Stimulated activated CD8-positive, alpha-beta memory T cell treated with anti-CD3 and anti-CD28 coated beads, Interleukin-2, amount 100 ng/mL, for 1 hour (primary cell): ENCODE results near the gene LRRC32.
"Not testable (repeated sequence)": the region's sequence is repeated elsewhere in the genome, so short reads cannot be mapped to it uniquely, and the experiment has no call there.

Experiments
- DNase-seq, 2 donors: peaks; one replicate each; pipeline ENCODE4 v3.0.0-alpha.2; 2020; ENCODE audit warnings: low read depth in 2 of 2

LRRC32 gene

GRCh38 chr11:76629853-76630599 is 40.5 kb downstream of the LRRC32 start:
- DNase-seq, result no peak

DNA sequence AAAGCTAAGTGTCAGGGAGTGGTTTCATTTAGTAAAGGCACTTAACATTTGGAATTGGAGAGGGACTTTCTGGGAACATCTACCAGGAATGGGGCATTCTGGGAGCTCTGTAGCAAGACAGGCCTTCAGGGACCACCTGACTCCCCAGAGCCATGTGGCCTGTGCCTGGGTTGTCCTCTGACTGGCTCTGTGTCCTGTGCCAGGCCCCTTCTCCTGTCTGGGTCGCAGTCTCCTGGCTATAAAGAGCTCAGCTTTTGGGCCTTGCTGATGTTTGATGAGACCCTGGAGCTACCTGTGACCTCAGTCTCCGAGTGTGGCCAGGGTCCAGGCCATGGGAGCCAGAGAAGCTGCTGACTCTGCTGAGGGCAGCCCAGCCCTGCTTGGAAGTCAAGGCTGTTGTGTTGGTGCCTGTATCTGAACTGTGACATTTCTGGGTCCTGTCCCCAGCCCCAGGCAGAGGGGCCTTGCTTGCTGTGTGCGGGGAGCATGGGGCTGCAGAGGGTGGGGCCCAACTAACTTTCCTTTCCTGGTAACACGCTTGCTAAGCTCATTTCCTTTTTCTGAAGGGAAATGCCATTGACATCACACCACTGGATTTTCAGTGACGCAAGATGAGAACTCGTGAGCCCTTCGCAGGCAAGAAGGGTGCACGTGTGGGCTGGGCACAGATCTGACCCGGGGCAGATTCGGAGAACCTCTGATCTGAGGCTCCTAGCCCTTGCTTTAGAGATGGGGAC is 41.3 kb downstream of the LRRC32 start:
- DNase-seq, result no peak

DNA sequence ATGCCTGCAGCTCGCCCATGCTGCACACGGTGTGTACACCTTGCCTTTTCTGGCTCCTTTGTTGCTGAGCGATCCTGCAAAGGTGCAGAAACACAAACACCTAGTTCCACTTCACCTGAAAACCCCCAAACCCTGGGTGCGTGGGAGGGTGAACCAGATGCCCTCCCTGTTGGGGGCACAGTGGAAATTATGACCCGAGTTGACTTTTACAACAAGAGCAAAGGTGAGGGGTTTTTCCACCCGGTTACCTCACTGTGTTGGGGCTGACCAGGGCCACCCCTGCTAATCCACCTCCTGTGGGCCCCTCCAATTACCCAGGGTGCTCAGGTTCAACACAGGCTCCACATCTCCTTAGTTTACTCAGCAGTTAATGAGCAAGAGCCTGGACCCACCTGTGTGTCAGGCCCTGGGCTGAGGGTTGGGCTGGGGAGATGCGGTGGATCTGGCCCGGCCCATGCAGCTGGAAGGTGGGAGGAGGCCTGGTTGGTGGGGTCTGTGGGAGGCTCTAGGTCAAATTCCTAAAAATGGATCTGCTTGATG is 42.1 kb downstream of the LRRC32 start:
- no peak for DNase-seq

GRCh38 chr11:76627606-76628005 is 42.9 kb downstream of the LRRC32 start:
- no peak for DNase-seq

- no peak for DNase-seq
Observed at GRCh38 chr11:76626921-76627401, 43.6 kb downstream of the LRRC32 start.

DNA sequence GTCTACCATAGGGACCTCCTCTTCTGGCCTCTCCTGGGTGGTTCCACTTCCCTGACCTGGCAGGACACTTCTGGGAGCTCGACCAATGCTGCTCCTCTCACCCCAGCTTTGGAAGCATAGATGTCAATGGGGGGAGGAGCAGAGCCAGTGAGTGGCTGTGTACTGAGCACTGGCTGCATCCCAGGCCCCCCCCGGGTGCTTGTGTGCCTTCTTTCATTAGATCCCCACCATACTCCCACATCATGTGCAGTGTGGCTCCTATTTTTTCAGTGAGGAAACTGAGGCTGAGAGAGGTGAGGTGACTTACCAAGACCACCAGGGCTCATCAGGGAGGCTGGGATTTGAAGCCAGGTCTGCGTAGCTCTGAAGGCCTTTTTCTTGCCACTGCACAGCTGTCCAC is 44.3 kb downstream of the LRRC32 start:
- no peak for DNase-seq

GRCh38 chr11:76625472-76626186 is 44.9 kb downstream of the LRRC32 start:
- DNase-seq, result no peak

GRCh38 chr11:76624500-76625379 is 45.8 kb downstream of the LRRC32 start:
- no peak for DNase-seq

DNA sequence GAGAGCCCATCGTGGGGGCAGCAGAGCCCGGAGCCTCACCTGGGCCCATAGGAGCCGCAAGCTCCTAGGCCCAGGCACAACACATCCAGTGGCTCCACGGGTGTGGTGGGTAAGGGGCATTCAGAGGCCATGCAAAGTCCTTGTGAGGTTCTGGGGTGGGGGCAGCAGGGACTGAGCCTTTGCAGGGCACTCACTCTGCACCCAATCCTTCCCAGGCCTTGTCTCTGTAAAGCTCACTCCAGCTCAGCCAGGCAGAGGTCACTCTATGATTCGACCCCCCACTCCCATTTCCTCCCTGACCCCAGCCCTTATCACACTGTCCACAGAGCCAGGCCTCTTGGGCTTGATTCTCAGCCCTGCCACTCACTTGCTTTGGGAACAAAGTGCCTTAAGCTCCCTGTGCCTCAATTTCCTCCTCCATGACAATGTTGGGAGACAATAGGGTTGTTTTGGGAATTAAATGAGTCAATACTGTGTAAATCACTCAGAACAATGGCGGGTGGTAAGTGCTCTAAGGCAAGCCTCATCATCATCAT is 46.6 kb downstream of the LRRC32 start:
- DNase-seq, result no peak

DNA sequence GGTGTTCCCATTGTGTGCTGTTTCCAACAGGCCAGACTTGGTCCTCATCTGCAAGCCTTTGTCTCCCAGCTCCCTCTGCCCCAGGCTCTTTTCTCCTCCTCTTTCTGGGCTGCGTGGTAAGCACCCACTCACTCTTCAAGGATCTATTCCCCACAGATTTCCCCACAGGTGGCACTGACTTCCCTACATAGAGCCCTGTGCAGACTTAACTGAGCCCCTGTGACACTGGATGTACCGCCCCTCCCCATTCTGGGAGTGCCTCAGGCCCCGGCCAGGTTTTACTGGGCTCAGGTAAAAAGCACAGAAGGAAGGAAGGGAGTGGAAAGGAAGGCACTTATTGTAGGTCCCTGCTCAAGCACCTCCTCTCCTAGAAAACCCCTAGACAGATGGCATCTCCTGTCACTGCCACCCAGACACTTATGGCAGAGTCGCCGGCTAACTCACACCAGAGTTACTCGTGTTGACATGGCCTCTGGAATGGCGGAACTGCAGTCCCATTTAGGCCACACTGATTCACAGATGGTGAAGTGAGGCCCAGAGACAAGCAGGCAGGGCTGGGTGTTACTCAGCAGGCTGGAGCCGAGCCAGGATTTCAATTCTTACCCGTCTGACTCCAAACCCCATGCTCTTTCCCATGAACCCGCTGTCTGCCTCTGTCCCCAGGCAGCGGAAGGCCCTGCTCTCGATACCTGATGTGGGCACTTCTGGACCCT is 47.2 kb downstream of the LRRC32 start:
- no peak for DNase-seq

DNA sequence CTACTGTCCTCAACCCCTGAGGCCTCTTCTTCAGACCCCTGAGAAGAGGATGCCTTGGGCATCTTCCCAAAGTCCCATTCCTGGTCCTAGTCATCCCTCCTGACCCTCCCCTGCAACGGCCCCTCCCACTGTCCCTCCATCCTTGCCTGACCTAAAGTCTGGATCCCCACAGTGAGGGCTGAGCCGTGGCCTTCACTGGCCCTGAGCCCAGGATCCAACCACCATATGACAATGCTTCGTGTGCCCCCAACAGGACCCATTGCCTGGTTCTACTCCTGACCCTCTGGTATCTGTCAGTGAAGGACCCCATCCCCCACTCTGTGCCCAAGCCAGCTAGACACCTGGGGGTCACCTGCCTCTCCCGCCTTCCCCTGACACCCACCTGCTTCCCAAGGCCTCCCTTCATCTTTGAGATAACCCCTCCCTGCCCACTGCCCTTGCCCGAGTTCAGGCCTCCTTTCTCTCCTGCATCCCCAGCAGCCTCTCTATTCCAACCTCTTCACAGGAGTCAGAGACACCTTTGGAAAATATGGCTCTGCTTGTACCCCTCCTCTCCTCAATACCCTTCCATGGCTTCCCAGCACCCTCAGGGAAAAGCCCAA is 48.0 kb downstream of the LRRC32 start:
- no peak for DNase-seq

DNA sequence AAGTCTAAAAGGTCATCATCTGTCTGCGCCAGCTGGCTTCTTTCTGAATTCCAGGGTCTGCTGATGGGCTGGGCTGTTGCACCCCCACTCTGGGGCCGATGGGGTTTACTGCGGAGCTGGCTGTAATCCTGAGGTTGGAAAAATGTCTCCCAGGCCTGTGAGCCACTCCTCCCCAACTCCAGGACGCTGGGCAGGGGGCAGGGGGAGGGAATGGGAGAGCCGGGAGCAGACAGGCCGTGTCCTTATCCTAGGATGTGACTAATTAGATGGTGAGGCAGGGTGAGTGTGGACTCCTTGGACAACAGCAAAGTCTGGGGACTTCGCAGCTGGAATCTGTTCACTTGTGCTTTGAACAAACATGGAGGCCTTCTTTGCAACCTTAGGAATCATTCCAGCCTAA is 48.7 kb downstream of the LRRC32 start:
- DNase-seq, result no peak

- no peak for DNase-seq
Observed at GRCh38 chr11:76621466-76621865, 49.1 kb downstream of the LRRC32 start.

- DNase-seq, result no peak
Observed at GRCh38 chr11:76620489-76620888, 50.1 kb downstream of the LRRC32 start.

- DNase-seq, result not testable (repeated sequence)
Observed at GRCh38 chr11:76619801-76620200, 50.7 kb downstream of the LRRC32 start.

- DNase-seq, result no peak
Observed at GRCh38 chr11:76617553-76618265, 52.8 kb downstream of the LRRC32 start.

DNA sequence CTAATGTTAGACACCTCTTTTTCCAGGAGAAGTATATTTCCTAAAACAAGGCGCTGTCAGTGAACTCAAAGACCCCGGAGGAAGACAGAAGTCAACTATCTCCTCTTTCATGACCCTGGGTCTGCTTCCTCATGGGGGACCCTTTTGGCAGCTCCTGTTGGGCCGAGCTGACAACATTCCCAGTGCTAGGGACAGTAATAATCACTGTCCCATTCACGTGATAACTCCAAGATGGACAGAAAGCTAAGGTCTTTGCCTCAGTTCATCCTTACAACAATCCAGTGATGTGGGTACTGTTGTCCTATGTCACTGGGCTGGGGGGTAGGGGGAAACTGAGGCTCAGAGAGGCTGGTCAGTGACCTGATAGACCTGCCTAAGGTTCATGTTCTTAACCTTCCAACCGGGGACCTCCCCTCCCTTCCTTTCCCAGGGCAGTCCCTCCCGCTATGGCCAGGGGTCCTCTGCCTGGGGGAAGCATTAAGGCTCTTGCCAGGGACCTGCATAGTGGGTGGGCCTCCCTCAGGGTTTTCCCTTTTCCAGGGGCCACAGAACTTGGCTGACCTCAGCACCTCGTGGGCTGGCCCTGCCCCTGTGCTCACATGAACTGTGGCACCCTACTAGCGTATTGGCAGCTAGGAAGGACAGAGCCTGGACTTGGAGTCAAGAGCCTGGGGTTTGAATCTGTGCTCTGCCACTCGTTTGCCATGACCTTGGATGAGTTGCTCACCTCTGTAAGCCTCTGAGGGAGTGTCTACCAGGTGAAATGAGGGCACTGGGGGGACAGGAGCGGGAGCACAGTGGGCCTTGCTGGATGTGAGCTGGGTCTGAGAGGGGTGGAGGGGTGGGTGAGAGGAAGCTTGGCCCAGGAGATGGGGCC is 53.6 kb downstream of the LRRC32 start:
- DNase-seq, result no peak

GRCh38 chr11:76615950-76616349 is 54.6 kb downstream of the LRRC32 start:
- DNase-seq, result no peak
